Osteoblast (primary cell): ENCODE data around the gene ENDOV. TPM values are rescaled to one million over a fixed set of nuclear protein-coding genes. Genes with fewer than 3 reads are reported as not detected.

Experiments
- DNase-seq: peaks from one replicate; pipeline ENCODE4 v3.0.0; 2011; ENCODE audit warnings: low spot score, mixed read lengths; ENCODE audit not compliant: insufficient read length; ENCODE audit errors: missing footprints
- H2AFZ ChIP-seq: 2 replicates; pipeline ENCODE4 v1.6.0; 2011; ENCODE audit warnings: mild to moderate bottlenecking, low read length
- H3K27ac ChIP-seq: 2 replicates; pipeline ENCODE4 v1.5.1; 2011; ENCODE audit warnings: mild to moderate bottlenecking, low read depth, low read length, moderate library complexity
- H3K27me3 ChIP-seq: 2 replicates; pipeline ENCODE4 v1.6.0; 2012; ENCODE audit warnings: mild to moderate bottlenecking, control low read depth, inconsistent platforms, low read length, moderate library complexity; ENCODE audit not compliant: insufficient read depth
- H3K36me3 ChIP-seq: 2 replicates; pipeline ENCODE4 v1.5.1; 2011; ENCODE audit warnings: mild to moderate bottlenecking, low read length, control low read depth, moderate library complexity; ENCODE audit not compliant: insufficient read depth
- H3K4me1 ChIP-seq: 2 replicates; pipeline ENCODE4 v1.5.1; 2011; ENCODE audit warnings: mild to moderate bottlenecking, low read length, control low read depth, moderate library complexity; ENCODE audit not compliant: insufficient read depth
- H3K4me2 ChIP-seq: 2 replicates; pipeline ENCODE4 v1.6.0; 2011; ENCODE audit warnings: mild to moderate bottlenecking, low read length; ENCODE audit not compliant: insufficient read depth
- H3K4me3 ChIP-seq: fragments of 200-600 bp; sonication (generic); 3 replicates; pipeline ENCODE4 v1.5.1; 2012; ENCODE audit warnings: mild to moderate bottlenecking, low read length, inconsistent platforms; ENCODE audit not compliant: insufficient read depth
- H3K79me2 ChIP-seq: 2 replicates; pipeline ENCODE4 v1.6.0; 2012; ENCODE audit warnings: mild to moderate bottlenecking, low read length, control low read depth, inconsistent platforms; ENCODE audit not compliant: insufficient read depth
- H3K9me3 ChIP-seq: 2 replicates; pipeline ENCODE4 v1.5.1; 2011; ENCODE audit warnings: low read depth, low read length, control low read depth
- H4K20me1 ChIP-seq: 2 replicates; pipeline ENCODE4 v1.6.0; 2012; ENCODE audit warnings: mild to moderate bottlenecking, low read length, control low read depth; ENCODE audit not compliant: insufficient read depth
- total RNA-seq: library from RNA; depleted of rRNA; stranded (reverse); fragments of >200 nt; gene quantifications from 2 replicates; pipeline ENCODE4 v1.2.3, GENCODE V29; 2012
- TF ChIP-seq, protein P1 (sequence below): IDR thresholded peaks from 2 replicates; pipeline ENCODE4 v1.5.1; 2011; ENCODE audit warnings: mild to moderate bottlenecking, low read depth, low read length, moderate library complexity; ENCODE audit errors: extremely low read depth

The ENDOV gene
- total RNA-seq, 1 donor: 19.5 TPM

DNA sequence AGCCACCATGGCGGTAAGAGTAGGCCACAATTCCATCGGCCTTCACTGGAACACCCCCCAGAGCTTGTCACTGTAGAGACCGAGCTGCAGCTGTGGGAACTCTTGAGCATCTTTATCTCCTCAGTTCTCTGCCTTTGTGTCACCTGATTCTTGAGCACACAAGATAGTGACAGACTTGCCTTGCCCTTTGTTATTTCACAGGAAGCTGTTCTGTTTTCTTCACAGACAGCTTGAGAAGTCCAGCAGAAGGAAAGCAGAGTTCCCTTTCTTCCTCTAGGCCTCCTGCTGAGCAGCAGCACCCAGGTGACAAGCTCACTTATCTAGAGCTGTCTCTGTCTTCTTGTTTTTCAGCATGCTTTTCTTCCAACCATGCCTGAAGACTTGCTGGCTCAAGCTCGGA is 38.4 kb upstream of the ENDOV start:
- H4K20me1 ChIP-seq: peaks cover 2% of the 10 kb centered on the region
- DNase-seq: peak; percentile 34
- H3K27me3 ChIP-seq: no peaks in the 10 kb centered on the region
- no peaks in the 10 kb centered on the region for H3K4me1 ChIP-seq
- H3K9me3 ChIP-seq: no peaks in the 10 kb centered on the region
- no peak overlapping the region for H3K4me3 ChIP-seq
- H3K79me2 ChIP-seq: no peaks in the 10 kb centered on the region
- H3K36me3 ChIP-seq: peaks cover 95% of the 10 kb centered on the region
- no peak overlapping the region for H2AFZ ChIP-seq
- H3K27ac ChIP-seq: no peak overlapping the region
- TF ChIP-seq, protein P1, sequence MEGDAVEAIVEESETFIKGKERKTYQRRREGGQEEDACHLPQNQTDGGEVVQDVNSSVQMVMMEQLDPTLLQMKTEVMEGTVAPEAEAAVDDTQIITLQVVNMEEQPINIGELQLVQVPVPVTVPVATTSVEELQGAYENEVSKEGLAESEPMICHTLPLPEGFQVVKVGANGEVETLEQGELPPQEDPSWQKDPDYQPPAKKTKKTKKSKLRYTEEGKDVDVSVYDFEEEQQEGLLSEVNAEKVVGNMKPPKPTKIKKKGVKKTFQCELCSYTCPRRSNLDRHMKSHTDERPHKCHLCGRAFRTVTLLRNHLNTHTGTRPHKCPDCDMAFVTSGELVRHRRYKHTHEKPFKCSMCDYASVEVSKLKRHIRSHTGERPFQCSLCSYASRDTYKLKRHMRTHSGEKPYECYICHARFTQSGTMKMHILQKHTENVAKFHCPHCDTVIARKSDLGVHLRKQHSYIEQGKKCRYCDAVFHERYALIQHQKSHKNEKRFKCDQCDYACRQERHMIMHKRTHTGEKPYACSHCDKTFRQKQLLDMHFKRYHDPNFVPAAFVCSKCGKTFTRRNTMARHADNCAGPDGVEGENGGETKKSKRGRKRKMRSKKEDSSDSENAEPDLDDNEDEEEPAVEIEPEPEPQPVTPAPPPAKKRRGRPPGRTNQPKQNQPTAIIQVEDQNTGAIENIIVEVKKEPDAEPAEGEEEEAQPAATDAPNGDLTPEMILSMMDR: no peak
- H3K4me2 ChIP-seq: no peak overlapping the region

DNA sequence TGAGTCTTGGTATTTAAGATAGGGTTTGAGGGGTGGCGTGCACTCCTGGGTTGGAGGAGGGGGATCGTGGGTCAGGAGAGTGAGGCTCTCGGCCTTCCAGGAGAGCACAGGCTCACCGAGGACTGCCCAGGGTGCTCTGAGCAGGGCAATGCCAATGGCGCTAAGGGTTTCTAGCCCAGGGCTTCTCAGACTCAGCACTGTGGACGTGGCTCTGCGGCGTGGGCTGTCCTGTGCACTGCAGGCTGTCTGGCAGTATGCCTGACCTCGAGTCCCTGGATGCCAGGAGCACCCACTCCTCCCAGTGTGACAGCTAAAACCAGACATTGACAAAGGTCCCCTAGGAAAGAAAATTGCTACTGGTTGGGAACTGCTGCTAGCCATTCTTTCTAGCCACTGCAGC is 37.2 kb upstream of the ENDOV start:
- Histone ChIP-seq H3K4me2 (no peak overlapping the region), H4K20me1 (peaks cover 2% of the 10 kb centered on the region), H3K79me2 (no peaks in the 10 kb centered on the region), H3K4me1 (no peaks in the 10 kb centered on the region), H3K4me3 (no peak overlapping the region), H2AFZ (no peak overlapping the region), H3K9me3 (no peaks in the 10 kb centered on the region), H3K36me3 (peaks cover 95% of the 10 kb centered on the region), H3K27me3 (no peaks in the 10 kb centered on the region), H3K27ac (no peak overlapping the region)
- TF ChIP-seq, protein P1: no peak
- DNase-seq: peak; percentile 4

DNA sequence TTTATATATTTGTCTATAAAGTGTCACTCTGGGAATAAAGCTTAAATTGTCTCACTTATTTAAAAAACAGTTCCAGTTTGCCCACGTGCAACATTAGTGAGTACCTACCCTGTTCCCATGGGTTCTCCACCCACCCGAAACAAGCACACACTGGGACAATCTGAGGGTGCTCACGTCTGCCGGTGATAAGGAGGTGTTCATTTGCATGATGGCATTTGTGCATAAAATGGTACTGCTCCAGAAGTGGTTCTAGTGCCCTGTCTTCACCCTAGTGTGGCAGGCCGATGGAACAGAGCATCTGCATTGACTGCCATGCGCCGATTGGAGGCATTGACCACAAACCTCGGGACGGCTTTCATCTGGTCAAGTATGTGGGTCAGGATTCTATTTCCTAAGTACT is 35.6 kb upstream of the ENDOV start:
- Histone ChIP-seq H3K27ac (no peak overlapping the region), H3K36me3 (peaks cover 98% of the 10 kb centered on the region)

DNA sequence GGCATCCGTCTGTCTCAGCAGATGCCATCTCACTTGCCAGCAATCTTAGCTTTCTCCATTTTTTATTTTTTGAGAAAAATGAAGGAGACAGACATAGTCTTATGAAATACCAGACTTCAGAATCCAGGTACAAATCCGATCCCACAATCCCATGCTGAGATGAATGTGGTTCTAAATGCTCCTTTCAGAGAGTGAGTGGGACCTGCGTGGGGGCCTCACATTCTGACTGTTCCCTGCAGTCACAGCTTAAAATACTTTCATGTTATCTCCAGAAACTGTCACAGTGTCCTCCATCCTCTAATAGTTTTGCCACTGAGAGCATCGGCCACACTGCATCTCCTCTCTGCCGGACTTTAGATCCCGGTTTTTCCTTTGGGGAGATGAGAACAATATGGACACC is 34.9 kb upstream of the ENDOV start:
- Histone ChIP-seq H3K9me3 (no peaks in the 10 kb centered on the region), H3K4me2 (no peak overlapping the region), H3K36me3 (peaks cover 98% of the 10 kb centered on the region), H3K27me3 (no peaks in the 10 kb centered on the region), H4K20me1 (peaks cover 2% of the 10 kb centered on the region), H3K4me1 (no peaks in the 10 kb centered on the region), H2AFZ (no peak overlapping the region), H3K4me3 (no peak overlapping the region), H3K79me2 (no peaks in the 10 kb centered on the region), H3K27ac (no peak overlapping the region)
- peak; percentile 15 for DNase-seq
- TF ChIP-seq, protein P1: no peak

More for the DNA sequence above, 35.6 kb upstream of the ENDOV start:
- H3K27me3 ChIP-seq: no peaks in the 10 kb centered on the region
- H4K20me1 ChIP-seq: peaks cover 2% of the 10 kb centered on the region
- no peak overlapping the region for H3K4me3 ChIP-seq
- H3K79me2 ChIP-seq: no peaks in the 10 kb centered on the region
- no peak overlapping the region for H2AFZ ChIP-seq
- H3K4me2 ChIP-seq: no peak overlapping the region
- H3K9me3 ChIP-seq: no peaks in the 10 kb centered on the region
- peak; percentile 70 for DNase-seq
- no peaks in the 10 kb centered on the region for H3K4me1 ChIP-seq
- TF ChIP-seq, protein P1: no peak
